Adrenal gland (tissue), 12 donors: ENCODE data around the gene ZNF99. TPM values are rescaled to one million over a fixed set of nuclear protein-coding genes. Genes with fewer than 3 reads are reported as not detected.
"Not testable (repeated sequence)": the region's sequence is repeated elsewhere in the genome, so short reads cannot be mapped to it uniquely, and the experiment has no call there.

Experiments
- DNase-seq, 7 donors: peaks; one replicate each; pipeline ENCODE4 v3.0.0-alpha.2; 2019 to 2020
- H3K27ac ChIP-seq, 5 donors: fragments of 200-600 bp; sonication (generic) in 4 of 5; 1 replicate in 3 of 5; 2 replicates in 2 of 5; pipeline versions ENCODE4 v1.5.1 to v1.8.0; 2016 to 2020; ENCODE audit warnings: mild to moderate bottlenecking in 1 of 5
- H3K27me3 ChIP-seq: fragments of 200-600 bp; 2 replicates; pipeline ENCODE4 v1.8.0; 2021
- H3K36me3 ChIP-seq, 2 donors: fragments of 200-600 bp; replicated peaks in 1 of 2; 1 replicate in 1 of 2; 2 replicates in 1 of 2; pipeline versions ENCODE4 v1.5.1 to v1.8.0; 2018 to 2022
- H3K4me1 ChIP-seq, 2 donors: fragments of 200-600 bp; replicated peaks in 1 of 2; 1 replicate in 1 of 2; 2 replicates in 1 of 2; pipeline versions ENCODE4 v1.5.1 to v1.8.0; 2018 to 2021
- H3K4me3 ChIP-seq, 4 donors: fragments of 200-600 bp; sonication (generic) in 3 of 4; one replicate each; pipeline ENCODE4 v1.5.1; 2016 to 2018
- H3K9me3 ChIP-seq, 3 donors: fragments of 200-600 bp; sonication (generic) in 1 of 3; replicated peaks in 1 of 3; 1 replicate in 2 of 3; 2 replicates in 1 of 3; pipeline versions ENCODE4 v1.5.1 to v1.8.0; 2016 to 2021
- POLR2A ChIP-seq, 2 donors: fragments of 450-650 bp; IDR thresholded peaks; one replicate each; pipeline ENCODE4 v1.6.1; 2017; ENCODE audit warnings: antibody characterized with exemption in 2 of 2, mild to moderate bottlenecking in 2 of 2, moderate library complexity in 1 of 2
- WGBS, 4 donors: extraction: QIAGEN DNeasy Blood & Tissue Kit in 2 of 4; methylation state at CpG; one replicate each; pipeline versions ENCODE4 v1.1.5 to v1.1.7; 2013 to 2017; 5-methylcytosine and 5-hydroxymethylcytosine counted together
- intact Hi-C, 2 donors: fragments of 100-400 bp; cut with DNase I; formaldehyde crosslinking; loops; one replicate each; pipeline versions ENCODE4 v1.14.1 to v1.15.0; 2022 to 2023
- polyA plus RNA-seq, 3 donors: library from polyadenylated mRNA; stranded (reverse); fragments of 200-250 nt in 2 of 3; fragments of 350-450 nt in 1 of 3; fragmentation: Illumina TruSeq in 1 of 3; extraction: RNeasy Lipid Tissue Mini Kit (QIAGEN cat#74804) in 1 of 3; gene quantifications; one replicate each; pipeline ENCODE4 v1.2.3, GENCODE V29; 2013 to 2014
- total RNA-seq, 9 donors: library from RNA; depleted of rRNA in 4 of 9; stranded (reverse); fragments of >200 nt in 4 of 9; fragments of 120-200 nt in 1 of 9; fragmentation: NEBNext Ultra II Directional in 1 of 9; extraction: Animal tissue kit (Norgen Biotek cat#: 25700) in 1 of 9; gene quantifications; one replicate each; pipeline versions ENCODE4 v1.1.0 to v1.2.4, GENCODE V29; 2013 to 2023
- TF ChIP-seq, protein P1 (sequence below), 6 experiments: fragments of 450-650 bp in 4 of 6; fragments of 200-600 bp in 2 of 6; sonication (generic) in 1 of 6; IDR thresholded peaks; 1 replicate in 5 of 6; 2 replicates in 1 of 6; pipeline versions ENCODE4 v1.5.1 to v1.8.0; 2016 to 2021; ENCODE audit warnings: antibody characterized with exemption in 6 of 6, mild to moderate bottlenecking in 2 of 6, moderate library complexity in 1 of 6
- donor health status: healthy with polysubstance abuse.
- donor health status: Bipolar disorder and iron deficiency.
- donor health status: DM: yes; HTN: yes; CAD: no.
- donor health status: DM: no; HTN: no; CAD: no.
- donor health status: DM: no; HTN: no; CAD: no.
- donor health status: DM: yes; HTN: yes; CAD: no.

Gene ZNF99
- total and polyA plus RNA-seq, 12 donors: under 0.01 to 0.17 (median 0.07) TPM; not detected in 5

DNA sequence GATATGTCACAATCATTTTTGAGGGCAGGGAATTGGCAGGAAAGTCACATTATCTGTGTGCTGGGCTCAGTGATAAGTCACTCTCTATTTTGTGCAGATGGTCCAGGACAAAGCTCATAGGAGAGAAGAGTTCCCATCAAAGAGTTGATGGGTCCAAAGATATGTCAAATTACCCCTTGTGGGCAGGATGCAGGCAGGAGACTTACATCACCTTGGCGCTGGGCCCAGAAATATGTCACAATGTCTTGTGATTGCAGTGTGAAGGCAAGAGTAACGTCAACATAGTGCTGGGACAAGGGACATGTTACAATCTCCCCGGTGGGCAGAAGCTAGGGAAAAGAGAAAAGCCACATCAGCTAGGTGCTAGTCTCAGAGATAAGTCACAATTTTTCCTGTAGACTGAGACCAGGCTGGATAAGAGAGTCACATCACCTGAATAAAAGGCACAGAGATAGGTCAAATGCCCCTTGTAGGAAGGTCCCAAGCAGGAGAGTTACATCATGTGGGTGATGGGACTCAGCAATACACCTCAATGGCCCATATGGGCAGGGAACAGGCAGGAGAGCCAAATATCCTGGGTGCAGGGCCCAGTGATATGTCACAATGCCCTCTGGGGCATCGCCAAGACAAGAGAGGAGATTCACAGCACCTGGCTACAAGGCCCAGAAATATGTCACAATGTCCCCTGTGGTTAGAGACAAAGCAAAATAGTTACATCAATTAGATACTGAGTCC lies 47.9 kb downstream of the ZNF99 start:
- TF ChIP-seq, protein P1, sequence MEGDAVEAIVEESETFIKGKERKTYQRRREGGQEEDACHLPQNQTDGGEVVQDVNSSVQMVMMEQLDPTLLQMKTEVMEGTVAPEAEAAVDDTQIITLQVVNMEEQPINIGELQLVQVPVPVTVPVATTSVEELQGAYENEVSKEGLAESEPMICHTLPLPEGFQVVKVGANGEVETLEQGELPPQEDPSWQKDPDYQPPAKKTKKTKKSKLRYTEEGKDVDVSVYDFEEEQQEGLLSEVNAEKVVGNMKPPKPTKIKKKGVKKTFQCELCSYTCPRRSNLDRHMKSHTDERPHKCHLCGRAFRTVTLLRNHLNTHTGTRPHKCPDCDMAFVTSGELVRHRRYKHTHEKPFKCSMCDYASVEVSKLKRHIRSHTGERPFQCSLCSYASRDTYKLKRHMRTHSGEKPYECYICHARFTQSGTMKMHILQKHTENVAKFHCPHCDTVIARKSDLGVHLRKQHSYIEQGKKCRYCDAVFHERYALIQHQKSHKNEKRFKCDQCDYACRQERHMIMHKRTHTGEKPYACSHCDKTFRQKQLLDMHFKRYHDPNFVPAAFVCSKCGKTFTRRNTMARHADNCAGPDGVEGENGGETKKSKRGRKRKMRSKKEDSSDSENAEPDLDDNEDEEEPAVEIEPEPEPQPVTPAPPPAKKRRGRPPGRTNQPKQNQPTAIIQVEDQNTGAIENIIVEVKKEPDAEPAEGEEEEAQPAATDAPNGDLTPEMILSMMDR (IDR thresholded peaks at IDR 0.05): no peak
- no peak for TF ChIP-seq POLR2A (IDR thresholded peaks at IDR 0.05)
- no peak for DNase-seq
- H3K36me3 ChIP-seq: no peaks in the 10 kb centered on the region
- intact Hi-C loops: no loop called here
- H3K4me1 ChIP-seq: no peaks in the 10 kb centered on the region
- H3K27me3 ChIP-seq: no peaks in the 10 kb centered on the region
- H3K9me3 ChIP-seq: no peaks in the 10 kb centered on the region
- H3K4me3 ChIP-seq: no peak overlapping the region
- WGBS, 4 donors: 74 to 84% (median 81%) methylated on average over 4 of the region's 4 CpGs
- H3K27ac ChIP-seq: no peak overlapping the region

GRCh38 chr19:22733691-22734090 lies 50.3 kb downstream of the ZNF99 start:
- Histone ChIP-seq H3K4me1 (no peaks in the 10 kb centered on the region), H3K9me3 (no peaks in the 10 kb centered on the region), H3K4me3 (no peak overlapping the region), H3K36me3 (no peaks in the 10 kb centered on the region), H3K27ac (no peak overlapping the region), H3K27me3 (no peaks in the 10 kb centered on the region)
- no peak for TF ChIP-seq POLR2A (IDR thresholded peaks at IDR 0.05)
- TF ChIP-seq, protein P1 (IDR thresholded peaks at IDR 0.05): no peak
- 68 to 76% (median 70%) methylated on average over 7 of the region's 7 CpGs for WGBS, 4 donors
- intact Hi-C loops: no loop called here
- no peak for DNase-seq

DNA sequence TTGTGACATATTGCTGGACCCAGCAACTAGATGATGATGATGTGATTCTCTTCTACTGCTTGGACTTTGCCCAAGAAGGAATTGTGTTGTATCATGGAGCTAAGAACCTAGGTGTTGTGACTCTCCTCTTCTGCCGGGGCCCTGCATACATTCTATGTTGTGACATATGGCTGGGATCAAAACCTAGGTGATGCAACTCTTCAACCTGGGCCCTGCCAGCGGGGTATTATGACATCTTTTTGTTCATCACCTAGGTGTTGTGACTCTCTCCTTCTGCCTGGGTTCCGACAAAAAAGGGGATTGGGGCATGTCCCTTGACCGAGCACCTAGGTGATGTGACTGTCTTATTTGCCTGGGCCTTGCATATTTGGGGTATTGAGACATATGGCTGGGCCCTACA lies 55.7 kb downstream of the ZNF99 start:
- not testable (repeated sequence) for H3K27me3 ChIP-seq

DNA sequence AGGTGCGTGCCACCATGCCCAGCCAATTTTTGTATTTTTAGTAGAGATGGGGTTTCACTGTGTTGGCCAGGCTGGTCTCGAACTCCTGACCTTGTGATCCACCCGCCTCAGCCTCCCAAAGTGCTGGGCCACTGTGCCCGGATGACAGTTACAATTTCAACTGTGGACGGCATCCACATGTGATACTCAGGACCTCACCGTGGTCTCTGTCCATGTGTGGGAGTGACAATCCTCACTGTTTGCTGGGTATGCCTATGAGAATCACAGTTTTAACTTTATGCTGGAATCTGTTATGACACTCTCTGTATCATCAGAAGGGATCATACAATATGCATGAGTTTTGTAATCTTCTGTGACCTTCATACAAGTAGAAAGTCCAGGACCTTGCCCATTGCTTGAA lies 62.4 kb downstream of the ZNF99 start:
- H3K4me1 ChIP-seq, DNase-seq, H3K36me3 ChIP-seq, intact Hi-C loops, H3K27ac ChIP-seq, H3K27me3 ChIP-seq, H3K9me3 ChIP-seq, H3K4me3 ChIP-seq: not testable (repeated sequence)
- WGBS, 4 donors: 72 to 90% (median 81%) methylated on average over 6 of the region's 6 CpGs

More for the DNA sequence above, 55.7 kb downstream of the ZNF99 start:
- DNase-seq, H3K36me3 ChIP-seq, intact Hi-C loops, H3K4me3 ChIP-seq, H3K27ac ChIP-seq, H3K9me3 ChIP-seq, H3K4me1 ChIP-seq: not testable (repeated sequence)
- 83 to 89% (median 84%) methylated on average over 3 to 4 of the region's 4 CpGs for WGBS, 4 donors

DNA sequence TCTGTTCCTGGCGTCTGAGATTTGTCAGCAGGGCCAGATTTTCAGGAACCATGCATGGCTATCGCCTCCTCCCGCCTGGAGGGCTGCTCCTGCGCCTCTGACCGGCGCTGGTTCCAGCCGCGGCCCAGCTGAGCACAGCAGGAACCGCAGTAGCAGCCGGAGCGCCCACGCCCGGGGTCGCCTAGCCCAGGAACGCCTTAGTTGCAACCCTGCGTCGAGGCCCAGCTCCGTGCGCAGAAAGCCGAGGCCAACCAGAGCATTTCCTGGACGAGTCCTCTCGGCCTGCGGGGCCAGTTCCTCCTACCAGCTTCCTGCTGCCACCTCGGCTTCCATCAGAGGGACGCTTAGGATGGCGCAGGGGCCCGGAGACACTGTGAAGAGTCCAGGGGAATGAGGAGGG lies 75.0 kb downstream of the ZNF99 start:
- Histone ChIP-seq H3K4me3 (no peak overlapping the region), H3K4me1 (no peaks in the 10 kb centered on the region), H3K27me3 (no peaks in the 10 kb centered on the region), H3K9me3 (no peaks in the 10 kb centered on the region), H3K27ac (no peak overlapping the region), H3K36me3 (no peaks in the 10 kb centered on the region)
- intact Hi-C loops: no loop called here
- WGBS, 4 donors: 18 to 32% (median 20%) methylated on average over 1 to 27 of the region's 27 CpGs
- TF ChIP-seq POLR2A (IDR thresholded peaks at IDR 0.05): no peak
- TF ChIP-seq, protein P1 (IDR thresholded peaks at IDR 0.05): no peak
- DNase-seq: no peak

GRCh38 chr19:22703096-22703495 lies 80.9 kb downstream of the ZNF99 start:
- 86 to 97% (median 93%) methylated on average over 17 to 28 of the region's 28 CpGs for WGBS, 4 donors
- H3K9me3 ChIP-seq, DNase-seq, H3K27ac ChIP-seq, intact Hi-C loops, H3K36me3 ChIP-seq, H3K4me3 ChIP-seq, H3K4me1 ChIP-seq, H3K27me3 ChIP-seq: not testable (repeated sequence)

DNA sequence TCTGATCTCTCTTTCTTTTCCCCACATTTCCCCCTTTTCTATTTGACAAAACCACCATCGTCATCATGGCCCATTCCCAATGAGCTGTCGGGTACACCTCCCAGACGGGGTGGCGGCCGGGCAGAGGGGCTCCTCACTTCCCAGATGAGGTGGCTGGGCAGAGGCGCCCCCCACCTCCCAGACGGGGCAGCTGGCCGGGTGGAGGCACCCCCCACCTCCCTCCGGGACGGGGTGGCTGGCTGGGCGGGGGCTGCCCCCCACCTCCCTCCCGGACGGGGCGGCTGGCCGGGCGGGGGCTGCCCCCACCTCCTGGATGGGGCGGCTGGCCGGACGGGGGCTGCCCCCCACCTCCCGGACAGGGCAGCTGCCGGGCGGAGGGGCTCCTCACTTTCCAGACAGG lies 81.3 kb downstream of the ZNF99 start:
- H3K27ac ChIP-seq, H3K27me3 ChIP-seq, H3K36me3 ChIP-seq, H3K4me3 ChIP-seq, DNase-seq, intact Hi-C loops, H3K9me3 ChIP-seq, H3K4me1 ChIP-seq: not testable (repeated sequence)
- WGBS, 4 donors: 87 to 90% (median 87%) methylated on average over 5 to 22 of the region's 22 CpGs
